HepG2 (cell line): Measurements from ENCODE around the gene AKAP9. TPM values are rescaled to one million over a fixed set of nuclear protein-coding genes. Genes with fewer than 3 reads are reported as not detected.
A peak's percentile ranks its signal among the peaks of the same experiment; 100 is the strongest.

Experiments used
- ATAC-seq: fragments of 200-7000 bp; cut with Tn5 transposase; 3 replicates; pipeline ENCODE4 v1.9.1; 2020; ENCODE audit warnings: mild to moderate bottlenecking, moderate library complexity
- BruUV-seq: library from RNA; stranded (reverse); fragments of 400-500 nt; replicated peaks from 2 replicates; lab custom pipeline; 2021; lab: Mats Ljungman, UMichigan
- CTCF ChIA-PET: fragments of 300-600 bp; formaldehyde crosslinking; extraction: SDS; loops from one replicate; lab custom pipeline; 2021; ENCODE audit warnings: low total read pairs, inconsistent platforms, low intra/inter-chr PET ratio; lab: Yijun Ruan, JAX
- POLR2A ChIA-PET: fragments of 350-600 bp; sonication (Branson Sonifier 250); formaldehyde crosslinking; loops from one replicate; lab custom pipeline; 2020; ENCODE audit warnings: antibody characterized with exemption, inconsistent platforms; lab: Yijun Ruan, JAX
- DNase-seq: peaks from one replicate; pipeline ENCODE4 v3.0.0-alpha.2; 2015; ENCODE audit warnings: low spot score
- FAIRE-seq: peaks from 3 replicates; lab custom pipeline; 2011; peaks lifted over from hg19 to GRCh38; lab: Jason Lieb, UNC
- H2AFZ ChIP-seq: one replicate; pipeline ENCODE4 v1.6.1; 2011; ENCODE audit warnings: low read length, inconsistent platforms
- H3K27ac ChIP-seq: fragments of 300-600 bp; 3 replicates; pipeline ENCODE4 v1.8.0; 2011; ENCODE audit warnings: mixed run types, mild to moderate bottlenecking, mixed read lengths, low read length, inconsistent platforms; ENCODE audit not compliant: insufficient read depth; ENCODE audit errors: extremely low read length
- H3K27me3 ChIP-seq, 2 experiments: fragments of 200-600 bp in 1 of 2; 2 replicates in 1 of 2; 3 replicates in 1 of 2; pipeline versions ENCODE4 v1.6.0 to v1.8.0; 2011; ENCODE audit warnings: low read length in 2 of 2, mild to moderate bottlenecking in 2 of 2, moderate library complexity in 2 of 2, inconsistent platforms in 1 of 2; ENCODE audit not compliant: insufficient read depth in 2 of 2, control insufficient read depth in 1 of 2
- H3K36me3 ChIP-seq, 2 experiments: fragments of 200-600 bp in 1 of 2; replicated peaks in 1 of 2; 2 replicates in 1 of 2; 3 replicates in 1 of 2; pipeline versions ENCODE4 v1.5.1 to v1.8.0; 2011; ENCODE audit warnings: low read length in 2 of 2, inconsistent platforms in 1 of 2; ENCODE audit not compliant: insufficient read depth in 2 of 2, control insufficient read depth in 1 of 2
- H3K4me1 ChIP-seq: 2 replicates; pipeline ENCODE4 v1.5.1; 2012; ENCODE audit warnings: low read length, inconsistent platforms; ENCODE audit not compliant: insufficient read depth
- H3K4me2 ChIP-seq: 2 replicates; pipeline ENCODE4 v1.6.0; 2011; ENCODE audit warnings: low read depth, low read length, inconsistent platforms
- H3K4me3 ChIP-seq, 3 experiments: fragments of 200-600 bp in 1 of 3; sonication (generic), shearing (Covaris generic) in 1 of 3; replicated peaks in 1 of 3; 2 replicates each; pipeline ENCODE4 v1.5.1; 2011 to 2016; ENCODE audit warnings: low read length in 3 of 3, inconsistent platforms in 2 of 3, low read depth in 2 of 3, mild to moderate bottlenecking in 2 of 3, control low read depth in 1 of 3, mixed read lengths in 1 of 3; ENCODE audit not compliant: insufficient read depth in 1 of 3
- H3K79me2 ChIP-seq: one replicate; pipeline ENCODE4 v1.6.1; 2011; ENCODE audit warnings: low read length, inconsistent platforms; ENCODE audit not compliant: insufficient read depth
- H3K9ac ChIP-seq: 2 replicates; pipeline ENCODE4 v1.6.0; 2011; ENCODE audit warnings: mild to moderate bottlenecking, low read depth, low read length, inconsistent platforms; ENCODE audit not compliant: insufficient read depth
- H3K9me3 ChIP-seq: 2 replicates; pipeline ENCODE4 v1.5.1; 2012; ENCODE audit warnings: mild to moderate bottlenecking, low read length
- H4K20me1 ChIP-seq: 2 replicates; pipeline ENCODE4 v1.6.0; 2011; ENCODE audit warnings: inconsistent platforms, mild to moderate bottlenecking, low read length, moderate library complexity; ENCODE audit not compliant: insufficient read depth
- BATF2 ChIP-seq: sonication (generic); formaldehyde crosslinking; IDR thresholded peaks from 2 replicates; pipeline ENCODE4 v1.8.0; 2022; ENCODE audit warnings: mild to moderate bottlenecking, missing genetic modification reagents, moderate library complexity
- CBX1 ChIP-seq: IDR thresholded peaks from one replicate; pipeline ENCODE4 v1.6.1; 2016; ENCODE audit warnings: antibody characterized with exemption, low read depth
- NCOR1 ChIP-seq: fragments of 200-600 bp; sonication (generic); IDR thresholded peaks from 2 replicates; pipeline ENCODE4 v1.7.0; 2017; ENCODE audit warnings: antibody characterized with exemption, low read length, borderline replicate concordance
- PAXIP1 ChIP-seq: sonication (generic); formaldehyde crosslinking; conservative IDR thresholded peaks from 2 replicates; pipeline ENCODE4 v1.4.0; 2020; ENCODE audit warnings: mild to moderate bottlenecking, missing genetic modification reagents, moderate library complexity
- POLR2AphosphoS5 ChIP-seq: IDR thresholded peaks from 2 replicates; pipeline ENCODE4 v1.6.1; 2012; ENCODE audit warnings: low read depth, low read length
- RFX1 ChIP-seq: fragments of 450-650 bp; IDR thresholded peaks from 2 replicates; pipeline ENCODE4 v1.6.1; 2017
- RNF219 ChIP-seq: sonication (generic); formaldehyde crosslinking; IDR thresholded peaks from 2 replicates; pipeline ENCODE4 v1.5.0; 2020; ENCODE audit warnings: mild to moderate bottlenecking, missing genetic modification reagents
- SMARCC2 ChIP-seq: fragments of 450-650 bp; IDR thresholded peaks from 2 replicates; pipeline ENCODE4 v1.6.1; 2017; ENCODE audit warnings: antibody characterized with exemption, mild to moderate bottlenecking
- ZC3H13 ChIP-seq: sonication (generic); formaldehyde crosslinking; IDR thresholded peaks from 2 replicates; pipeline ENCODE4 v1.8.1; 2023; ENCODE audit warnings: mild to moderate bottlenecking, missing genetic modification reagents, moderate library complexity
- WGBS: methylation state at CpG from one replicate; pipeline ENCODE4 v1.1.6; 2017; ENCODE audit warnings: low lambda C conversion rate; 5-methylcytosine and 5-hydroxymethylcytosine counted together
- in situ Hi-C: cut with HindIII; loops from 2 replicates; pipeline ENCODE4 v1.10.0; 2017; ENCODE audit warnings: low pct_unique_long_range_greater_than_20kb; ENCODE audit not compliant: extremely low pct_ligation_motif_present
- intact Hi-C: fragments of 100-400 bp; cut with micrococcal nuclease; formaldehyde crosslinking; loops from one replicate; pipeline ENCODE4 v1.10.0; 2022; ENCODE audit not compliant: unreplicated experiment
- polyA plus RNA-seq, 8 experiments: library from polyadenylated mRNA; depleted of rRNA in 3 of 8; stranded (reverse) in 7 of 8; unstranded in 1 of 8; fragments of >200 nt; fragmentation: Illumina TruSeq in 4 of 8; extraction: Trizol in 4 of 8; gene quantifications; 2 replicates each; pipeline versions ENCODE4 v1.2.1 to v1.2.3, GENCODE V29; 2011 to 2016; ENCODE audit warnings: low read depth in 4 of 8, missing spikeins in 1 of 8, mixed read lengths in 1 of 8; ENCODE audit not compliant: insufficient read depth in 1 of 8
- total RNA-seq, 5 experiments: library from RNA; depleted of rRNA; stranded (reverse); fragments of >200 nt; fragmentation: Illumina TruSeq; extraction: Trizol; gene quantifications; 2 replicates each; pipeline ENCODE4 v1.2.3, GENCODE V29; 2016; ENCODE audit warnings: low read depth in 1 of 5
- TF ChIP-seq, protein P1 (sequence below): sonication (generic); formaldehyde crosslinking; IDR thresholded peaks from 2 replicates; pipeline ENCODE4 v1.4.0; 2020; ENCODE audit warnings: missing genetic modification reagents, borderline replicate concordance
- TF ChIP-seq, protein P2 (sequence below): sonication (generic); formaldehyde crosslinking; IDR thresholded peaks from 2 replicates; pipeline ENCODE4 v1.4.0; 2020; ENCODE audit warnings: missing genetic modification reagents
- TF ChIP-seq, protein P3 (sequence below): sonication (generic); formaldehyde crosslinking; conservative IDR thresholded peaks from 2 replicates; pipeline ENCODE4 v1.4.0; 2020; ENCODE audit warnings: missing genetic modification reagents

AKAP9 gene
- total and polyA plus RNA-seq, 2 of the 13 experiments (the other 11 are each of a cell fraction or from before 2014, with no cell fraction given): 27.6 to 33.1 TPM

DNA sequence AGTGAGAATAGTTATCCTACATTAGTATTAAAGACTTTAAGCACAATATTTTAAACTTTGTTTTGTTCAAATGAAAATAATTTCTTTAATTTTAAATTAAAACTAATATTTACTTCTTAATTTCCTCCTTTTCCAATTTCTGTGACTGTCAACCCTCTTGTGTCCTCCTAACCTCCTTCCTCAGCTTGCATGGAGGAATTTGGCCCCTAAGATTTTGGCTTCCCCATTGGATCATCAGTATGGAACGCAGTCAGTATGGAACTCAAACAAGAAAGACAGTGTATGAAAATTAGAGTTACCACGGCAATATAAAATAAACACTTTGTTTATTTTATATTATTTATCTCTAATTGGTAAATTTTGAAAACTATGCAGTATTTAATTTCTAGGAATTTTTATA is 102.4 kb downstream of the AKAP9 start:
- intact Hi-C loops: loop anchor here (2.0 to 5.0 kb wide), 3 partner anchors 101 to 384 kb away; partner anchors contain the start of genes AKAP9 and MTERF1
- peaks cover 0 to 14% of the 10 kb centered on the region in 2 experiments; a peak in 3 of 5 replicates for H3K36me3 ChIP-seq
- peak overlapping the region; percentile 4 for H3K27ac ChIP-seq
- H3K4me3 ChIP-seq: no peak overlapping the region
- H3K9me3 ChIP-seq: no peaks in the 10 kb centered on the region
- peaks cover 23% of the 10 kb centered on the region for H3K4me1 ChIP-seq
- H3K4me2 ChIP-seq: no peak overlapping the region
- ChIA-PET CTCF (no interaction called here), POLR2A (no interaction called here)
- no peaks in the 10 kb centered on the region for H3K79me2 ChIP-seq
- no peak overlapping the region for H2AFZ ChIP-seq
- FAIRE-seq (no peak), DNase-seq (no peak), ATAC-seq (no peak)
- no peaks in the 10 kb centered on the region for H4K20me1 ChIP-seq
- no peaks in the 10 kb centered on the region for H3K27me3 ChIP-seq
- no peak overlapping the region for H3K9ac ChIP-seq
- in situ Hi-C loops: no loop called here
- no TSS peak for BruUV-seq
- WGBS: 94% methylated on average over 2 of the region's 2 CpGs
- TF ChIP-seq ZC3H13 (CRISPR knock-in tag) (no peak), POLR2AphosphoS5 (no peak), BATF2 (CRISPR knock-in tag) (no peak), CBX1 (no peak), RNF219 (no peak), NCOR1 (no peak), PAXIP1 (CRISPR knock-in tag) (no peak), SMARCC2 (no peak), RFX1 (no peak)
- TF ChIP-seq, protein P1, sequence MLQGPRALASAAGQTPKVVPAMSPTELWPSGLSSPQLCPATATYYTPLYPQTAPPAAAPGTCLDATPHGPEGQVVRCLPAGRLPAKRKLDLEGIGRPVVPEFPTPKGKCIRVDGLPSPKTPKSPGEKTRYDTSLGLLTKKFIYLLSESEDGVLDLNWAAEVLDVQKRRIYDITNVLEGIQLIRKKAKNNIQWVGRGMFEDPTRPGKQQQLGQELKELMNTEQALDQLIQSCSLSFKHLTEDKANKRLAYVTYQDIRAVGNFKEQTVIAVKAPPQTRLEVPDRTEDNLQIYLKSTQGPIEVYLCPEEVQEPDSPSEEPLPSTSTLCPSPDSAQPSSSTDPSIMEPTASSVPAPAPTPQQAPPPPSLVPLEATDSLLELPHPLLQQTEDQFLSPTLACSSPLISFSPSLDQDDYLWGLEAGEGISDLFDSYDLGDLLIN: no peak
- TF ChIP-seq, protein P2, sequence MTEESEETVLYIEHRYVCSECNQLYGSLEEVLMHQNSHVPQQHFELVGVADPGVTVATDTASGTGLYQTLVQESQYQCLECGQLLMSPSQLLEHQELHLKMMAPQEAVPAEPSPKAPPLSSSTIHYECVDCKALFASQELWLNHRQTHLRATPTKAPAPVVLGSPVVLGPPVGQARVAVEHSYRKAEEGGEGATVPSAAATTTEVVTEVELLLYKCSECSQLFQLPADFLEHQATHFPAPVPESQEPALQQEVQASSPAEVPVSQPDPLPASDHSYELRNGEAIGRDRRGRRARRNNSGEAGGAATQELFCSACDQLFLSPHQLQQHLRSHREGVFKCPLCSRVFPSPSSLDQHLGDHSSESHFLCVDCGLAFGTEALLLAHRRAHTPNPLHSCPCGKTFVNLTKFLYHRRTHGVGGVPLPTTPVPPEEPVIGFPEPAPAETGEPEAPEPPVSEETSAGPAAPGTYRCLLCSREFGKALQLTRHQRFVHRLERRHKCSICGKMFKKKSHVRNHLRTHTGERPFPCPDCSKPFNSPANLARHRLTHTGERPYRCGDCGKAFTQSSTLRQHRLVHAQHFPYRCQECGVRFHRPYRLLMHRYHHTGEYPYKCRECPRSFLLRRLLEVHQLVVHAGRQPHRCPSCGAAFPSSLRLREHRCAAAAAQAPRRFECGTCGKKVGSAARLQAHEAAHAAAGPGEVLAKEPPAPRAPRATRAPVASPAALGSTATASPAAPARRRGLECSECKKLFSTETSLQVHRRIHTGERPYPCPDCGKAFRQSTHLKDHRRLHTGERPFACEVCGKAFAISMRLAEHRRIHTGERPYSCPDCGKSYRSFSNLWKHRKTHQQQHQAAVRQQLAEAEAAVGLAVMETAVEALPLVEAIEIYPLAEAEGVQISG: no peak
- TF ChIP-seq, protein P3, sequence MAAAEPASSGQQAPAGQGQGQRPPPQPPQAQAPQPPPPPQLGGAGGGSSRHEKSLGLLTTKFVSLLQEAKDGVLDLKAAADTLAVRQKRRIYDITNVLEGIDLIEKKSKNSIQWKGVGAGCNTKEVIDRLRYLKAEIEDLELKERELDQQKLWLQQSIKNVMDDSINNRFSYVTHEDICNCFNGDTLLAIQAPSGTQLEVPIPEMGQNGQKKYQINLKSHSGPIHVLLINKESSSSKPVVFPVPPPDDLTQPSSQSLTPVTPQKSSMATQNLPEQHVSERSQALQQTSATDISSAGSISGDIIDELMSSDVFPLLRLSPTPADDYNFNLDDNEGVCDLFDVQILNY (CRISPR knock-in tag): no peak
